ENCODE measurements around the gene FN1.

Gene FN1

GRCh38 chr2:215435870-215436704 lies at the start of gene FN1:
FN1 (minus strand) TSS chr2:215436068; CDS start chr2:215435802, 266 bp downstream.
- peak within 1 kb of the TSS; percentile 27 for H3K27ac ChIP-seq
- DNase-seq (ENCODE audit: low read depth, low spot score) = no peak

- no peak overlapping the region for H3K27ac ChIP-seq
- no peak for DNase-seq (ENCODE audit: low read depth, low spot score)
Measured at GRCh38 chr2:215485032-215485431, 49.2 kb upstream of the FN1 start.

- H3K27ac ChIP-seq = no peak overlapping the region
- DNase-seq (ENCODE audit: low read depth, low spot score) = no peak
Measured at GRCh38 chr2:215484570-215484969, 48.7 kb upstream of the FN1 start.

- no peak overlapping the region for H3K27ac ChIP-seq
- no peak for DNase-seq (ENCODE audit: low read depth, low spot score)
Measured at GRCh38 chr2:215483431-215483830, 47.6 kb upstream of the FN1 start.

GRCh38 chr2:215479536-215480240 lies 43.8 kb upstream of the FN1 start:
- no peak overlapping the region for H3K27ac ChIP-seq

GRCh38 chr2:215479121-215479520 lies 43.3 kb upstream of the FN1 start:
- DNase-seq (ENCODE audit: low read depth, low spot score) = no peak

More at GRCh38 chr2:215479536-215480240, 43.8 kb upstream of the FN1 start:
- DNase-seq (ENCODE audit: low read depth, low spot score) = no peak

GRCh38 chr2:215476424-215476823 lies 40.6 kb upstream of the FN1 start:
- no peak overlapping the region for H3K27ac ChIP-seq
- DNase-seq (ENCODE audit: low read depth, low spot score) = no peak

More at GRCh38 chr2:215479121-215479520, 43.3 kb upstream of the FN1 start:
- H3K27ac ChIP-seq = no peak overlapping the region

- H3K27ac ChIP-seq = no peak overlapping the region
- no peak for DNase-seq (ENCODE audit: low read depth, low spot score)
Measured at GRCh38 chr2:215466097-215466909, 30.4 kb upstream of the FN1 start.

- DNase-seq (ENCODE audit: low read depth, low spot score) = no peak
- H3K27ac ChIP-seq = peak overlapping the region; percentile 14
Measured at GRCh38 chr2:215465256-215465655, 29.4 kb upstream of the FN1 start.

GRCh38 chr2:215461836-215462532 lies 26.1 kb upstream of the FN1 start:
- DNase-seq (ENCODE audit: low read depth, low spot score) = no peak
- H3K27ac ChIP-seq = peak overlapping the region; percentile 65

- H3K27ac ChIP-seq = peak overlapping the region; percentile 65
- no peak for DNase-seq (ENCODE audit: low read depth, low spot score)
Measured at GRCh38 chr2:215460682-215461382, 25.0 kb upstream of the FN1 start.

GRCh38 chr2:215455958-215456357 lies 20.1 kb upstream of the FN1 start:
- DNase-seq (ENCODE audit: low read depth, low spot score) = no peak
- H3K27ac ChIP-seq = no peak overlapping the region

- DNase-seq (ENCODE audit: low read depth, low spot score) = no peak
- H3K27ac ChIP-seq = no peak overlapping the region
Measured at GRCh38 chr2:215454519-215455246, 18.8 kb upstream of the FN1 start.

GRCh38 chr2:215452725-215453124 lies 16.9 kb upstream of the FN1 start:
- H3K27ac ChIP-seq = no peak overlapping the region

GRCh38 chr2:215451012-215451756 lies 15.3 kb upstream of the FN1 start:
- no peak for DNase-seq (ENCODE audit: low read depth, low spot score)
- H3K27ac ChIP-seq = no peak overlapping the region

More at GRCh38 chr2:215452725-215453124, 16.9 kb upstream of the FN1 start:
- no peak for DNase-seq (ENCODE audit: low read depth, low spot score)

GRCh38 chr2:215450188-215451011 lies 14.5 kb upstream of the FN1 start:
- no peak overlapping the region for H3K27ac ChIP-seq

GRCh38 chr2:215447673-215448081 lies 11.8 kb upstream of the FN1 start:
- no peak overlapping the region for H3K27ac ChIP-seq
- DNase-seq (ENCODE audit: low read depth, low spot score) = no peak

More at GRCh38 chr2:215450188-215451011, 14.5 kb upstream of the FN1 start:
- no peak for DNase-seq (ENCODE audit: low read depth, low spot score)
